HG03432 (cell line): Measurements from ENCODE around the gene WTAP.
"Not testable (repeated sequence)": the region's sequence is repeated elsewhere in the genome, so short reads cannot be mapped to it uniquely, and the experiment has no call there.

Experiments
- ATAC-seq: cut with Tn5 transposase; IDR thresholded peaks from one replicate; pipeline ENCODE4 v1.9.1; 2021; ENCODE audit warnings: mild to moderate bottlenecking, moderate library complexity; ENCODE audit not compliant: unreplicated experiment

Gene WTAP

DNA sequence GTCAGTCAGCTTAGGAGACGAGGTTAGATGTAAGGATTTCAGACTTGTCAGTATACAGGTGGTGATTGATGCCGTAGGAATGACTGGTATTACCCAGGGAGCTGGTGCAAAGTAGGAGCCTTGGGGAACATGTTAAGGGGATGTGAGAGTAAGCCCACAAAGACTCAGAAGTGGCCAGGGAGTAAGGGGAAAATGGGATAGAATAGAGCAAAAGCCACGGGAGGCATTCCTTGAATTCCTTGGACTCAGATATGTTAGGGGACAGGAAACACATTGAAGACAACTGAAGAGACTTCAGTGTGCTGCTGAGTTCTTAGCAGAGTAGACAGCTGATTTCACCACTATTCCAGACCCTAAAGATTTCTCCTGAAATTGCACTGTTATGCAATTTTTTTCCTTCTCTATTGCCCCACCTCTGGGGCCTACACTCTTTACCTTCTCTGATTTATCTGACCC, 33.3 kb downstream of the WTAP start:
- no peak for ATAC-seq

- ATAC-seq: peak; percentile 1
These were observed 34.0 kb downstream of the WTAP start for GRCh38 chr6:159761129-159761872.

DNA sequence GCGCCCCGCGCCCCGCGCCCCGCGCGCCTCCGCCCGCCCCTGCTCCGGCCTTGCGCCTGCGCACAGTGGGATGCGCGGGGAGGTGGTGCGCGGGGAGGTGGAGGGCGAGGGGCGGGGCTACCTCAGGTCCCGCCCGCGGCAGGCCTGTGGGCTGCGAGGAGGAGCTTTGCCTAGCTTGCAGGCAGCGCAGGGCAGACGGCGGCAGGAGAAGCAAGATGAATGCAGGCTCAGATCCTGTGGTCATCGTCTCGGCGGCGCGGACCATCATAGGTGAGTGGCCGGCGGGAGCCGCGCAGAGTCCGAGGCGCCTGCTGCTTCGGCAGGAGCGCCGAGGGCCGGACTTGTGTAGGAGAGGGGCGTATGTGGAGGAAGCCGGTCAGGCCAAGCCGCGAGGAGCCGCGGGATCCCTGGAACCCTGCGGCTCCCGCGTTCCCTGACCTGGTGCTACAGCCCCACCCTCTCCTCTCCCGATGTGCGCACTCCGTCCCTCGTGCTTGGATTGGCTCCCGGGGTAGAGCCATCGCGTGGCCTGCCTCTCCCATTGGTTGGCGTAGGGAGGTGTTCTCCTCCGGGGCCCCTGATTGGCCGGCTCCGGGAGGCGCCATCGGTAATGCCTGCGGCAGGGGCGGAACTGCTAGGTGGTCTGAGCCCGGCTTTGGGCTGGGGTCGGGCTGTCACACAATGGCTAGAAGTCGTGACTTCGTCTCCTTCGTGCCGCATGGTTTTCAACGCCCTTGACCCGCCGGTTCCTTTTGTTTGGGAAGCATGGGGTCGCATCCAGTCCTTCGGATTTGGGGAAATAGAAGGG, 34.8 kb downstream of the WTAP start, which contains the start of gene ACAT2:
Gene ACAT2, plus strand, starts transcription at position 173 of the 808 bp plus-strand sequence. Its CDS starts 43 bp downstream, at position 216.
- ATAC-seq: peak; percentile 97

- ATAC-seq: peak; percentile 13
These were observed 35.5 kb downstream of the WTAP start for GRCh38 chr6:159762681-159763293.

DNA sequence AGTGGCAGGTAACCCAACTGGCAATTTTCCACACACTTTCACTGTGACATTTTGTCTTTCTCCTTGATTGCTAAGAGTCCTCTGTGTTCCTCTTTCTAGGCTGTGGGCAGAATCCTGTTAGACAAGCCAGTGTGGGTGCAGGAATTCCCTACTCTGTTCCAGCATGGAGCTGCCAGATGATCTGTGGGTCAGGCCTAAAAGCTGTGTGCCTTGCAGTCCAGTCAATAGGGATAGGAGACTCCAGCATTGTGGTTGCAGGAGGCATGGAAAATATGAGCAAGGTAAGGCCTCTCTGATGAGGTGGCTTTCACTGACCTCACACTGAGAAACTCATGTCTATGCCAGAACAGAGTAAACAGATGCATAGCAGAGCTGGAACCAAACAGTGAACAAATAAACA, 39.6 kb downstream of the WTAP start:
- no peak for ATAC-seq

DNA sequence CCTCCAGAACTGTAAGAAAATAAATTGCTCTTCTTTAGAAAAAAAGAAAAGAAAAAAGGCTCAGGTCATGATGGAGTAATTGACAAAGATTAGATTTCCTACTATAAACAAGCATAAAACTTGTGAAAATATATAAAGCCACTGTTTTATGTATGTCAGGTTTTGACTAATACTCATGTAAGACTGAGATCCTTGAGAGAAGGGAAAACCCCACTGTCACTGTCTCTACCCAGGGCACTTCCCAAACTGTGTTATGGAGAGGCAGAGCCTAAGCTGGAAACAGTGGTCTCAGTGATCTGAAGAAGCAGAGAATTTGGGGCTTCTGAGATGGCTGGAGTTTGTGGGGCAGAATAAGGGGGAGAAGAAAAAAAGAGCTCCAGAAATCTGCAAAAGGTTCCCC, 42.2 kb downstream of the WTAP start:
- no peak for ATAC-seq

DNA sequence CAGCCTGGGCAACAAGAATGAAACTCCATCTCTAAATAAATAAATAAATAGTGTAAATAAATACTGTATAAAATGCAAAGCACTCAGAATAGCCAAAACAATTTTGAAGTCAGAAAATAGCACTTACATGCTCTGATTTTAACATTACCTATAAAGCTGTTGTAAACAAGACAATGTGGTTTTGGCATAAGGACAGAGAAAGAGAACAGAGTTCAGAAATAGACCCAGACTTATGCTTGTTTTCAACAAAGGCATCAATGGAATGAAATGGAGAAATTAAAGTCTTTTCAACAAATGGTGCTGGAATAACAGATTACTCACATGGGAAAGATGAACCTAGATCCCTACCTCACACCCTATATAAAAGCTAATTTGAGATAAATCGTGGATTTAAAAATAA, 44.9 kb downstream of the WTAP start:
- no peak for ATAC-seq

- ATAC-seq: no peak
These were observed 50.1 kb downstream of the WTAP start for GRCh38 chr6:159777240-159777904.

DNA sequence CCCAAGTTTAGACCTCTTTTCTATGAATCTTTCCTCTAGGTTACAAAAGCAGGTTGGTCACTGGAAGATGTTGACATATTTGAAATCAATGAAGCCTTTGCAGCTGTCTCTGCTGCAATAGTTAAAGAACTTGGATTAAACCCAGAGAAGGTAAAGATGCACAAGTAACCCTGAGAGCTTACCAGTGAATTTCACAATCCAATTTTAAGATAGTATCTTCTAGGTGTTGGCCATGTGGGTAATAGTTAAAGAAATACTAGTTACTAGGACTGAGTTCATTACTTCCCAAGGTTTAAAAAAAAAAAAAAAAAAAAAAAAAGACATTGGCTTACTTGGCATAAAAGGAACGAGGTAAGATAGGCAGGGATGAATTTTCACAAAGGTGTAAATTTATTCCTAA, 50.8 kb downstream of the WTAP start:
- no peak for ATAC-seq

DNA sequence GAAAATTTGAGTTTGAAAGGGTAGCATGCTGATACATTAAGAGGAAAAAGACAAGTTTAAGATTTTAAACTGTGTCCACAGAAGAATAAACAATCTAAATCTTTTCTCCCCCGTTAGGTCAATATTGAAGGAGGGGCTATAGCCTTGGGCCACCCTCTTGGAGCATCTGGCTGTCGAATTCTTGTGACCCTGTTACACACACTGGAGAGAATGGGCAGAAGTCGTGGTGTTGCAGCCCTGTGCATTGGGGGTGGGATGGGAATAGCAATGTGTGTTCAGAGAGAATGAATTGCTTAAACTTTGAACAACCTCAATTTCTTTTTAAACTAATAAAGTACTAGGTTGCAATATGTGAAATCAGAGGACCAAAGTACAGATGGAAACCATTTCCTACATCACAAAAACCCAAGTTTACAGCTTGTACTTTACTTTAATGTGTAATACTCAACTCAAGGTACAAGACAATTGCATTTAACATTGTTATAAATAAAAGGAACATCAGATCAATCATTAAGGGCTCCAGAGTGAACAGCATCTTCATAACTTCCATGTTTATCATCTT, 51.3 kb downstream of the WTAP start:
- no peak for ATAC-seq

DNA sequence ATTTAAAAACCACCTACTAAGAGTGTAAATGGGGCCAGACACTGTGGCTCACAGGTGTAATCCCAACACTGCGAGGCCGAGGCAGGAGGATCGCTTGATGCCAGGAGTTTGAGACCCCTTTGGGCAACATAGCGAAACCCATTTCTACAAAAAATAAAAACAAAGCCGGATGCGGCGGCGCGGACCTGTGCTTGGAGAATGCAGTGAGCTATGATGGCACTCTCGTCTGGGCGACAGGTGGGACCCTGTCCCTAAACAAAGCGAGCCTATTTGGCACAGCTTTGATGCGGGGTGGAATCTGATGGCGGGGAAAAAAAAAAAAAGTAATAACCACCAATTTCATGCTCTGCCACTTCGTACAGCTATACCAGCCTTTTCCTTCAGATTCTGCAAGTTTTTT, 61.0 kb downstream of the WTAP start:
- ATAC-seq: no peak

DNA sequence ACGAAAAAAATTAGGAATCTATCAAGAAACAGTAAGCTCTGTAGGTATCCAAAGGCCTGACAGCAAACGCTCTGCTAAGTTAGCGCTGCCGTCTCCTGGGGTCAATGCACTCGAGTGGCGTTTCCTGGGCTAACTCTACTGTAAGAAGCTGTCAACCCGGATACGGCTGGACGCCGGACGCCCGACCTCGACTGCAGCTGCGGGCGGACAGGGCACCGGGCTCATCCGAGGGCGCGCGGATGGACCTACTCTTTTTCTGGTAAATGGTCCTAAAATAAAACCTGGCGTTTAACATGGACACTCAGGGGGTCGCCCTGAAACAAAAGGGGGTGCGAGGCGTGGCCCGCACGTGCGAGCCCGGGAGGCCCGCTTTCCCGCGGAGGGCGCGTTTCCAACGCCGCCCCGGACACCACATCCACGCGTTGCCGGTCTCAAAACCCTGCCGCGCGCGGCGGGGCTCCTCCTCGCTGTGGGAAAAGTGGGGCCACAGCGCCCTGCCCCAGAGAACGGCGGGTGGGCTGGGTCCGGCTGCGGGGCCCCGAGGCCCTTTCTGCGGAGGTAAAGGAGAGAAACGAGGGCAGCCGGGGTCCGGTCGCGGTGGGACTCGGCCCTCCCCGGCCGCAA, 61.6 kb downstream of the WTAP start:
- peak; percentile 8 for ATAC-seq

DNA sequence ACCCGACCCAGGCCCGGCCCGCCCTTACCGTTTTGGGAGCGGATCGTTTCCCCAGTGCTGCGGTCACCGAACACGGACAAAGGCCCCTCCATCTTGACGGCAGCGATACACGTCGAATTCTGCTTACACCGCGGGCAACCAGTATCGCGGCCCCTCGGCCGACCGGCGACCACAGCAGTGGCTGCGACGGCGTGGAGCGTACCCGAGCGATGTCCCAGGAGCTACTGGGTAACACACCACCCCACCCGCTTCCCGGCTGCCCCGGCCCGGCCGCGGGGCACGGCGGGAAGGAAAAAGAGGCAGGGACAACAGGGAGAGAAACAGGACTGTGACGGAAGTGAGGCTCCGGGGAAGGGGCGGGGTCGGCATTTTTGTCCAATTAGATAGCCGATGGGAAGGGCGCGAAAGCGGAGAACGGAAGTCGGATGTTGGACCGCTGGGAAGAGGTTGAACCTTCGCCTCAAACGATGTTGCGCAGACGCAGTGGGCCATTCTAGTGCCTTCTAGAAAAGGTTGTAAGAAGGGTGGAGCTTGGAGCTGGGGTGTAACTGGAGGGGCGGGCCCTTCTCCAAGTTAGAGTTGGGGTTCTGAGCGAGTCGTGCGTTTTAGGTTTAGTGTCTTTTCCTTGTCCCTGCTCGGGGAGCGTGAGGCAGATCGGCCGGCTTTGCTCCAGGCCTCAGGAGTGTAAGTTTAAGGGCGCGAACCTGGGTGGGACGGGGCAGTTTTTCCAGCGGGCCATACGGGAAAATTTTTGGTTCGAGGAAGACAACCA, 62.3 kb downstream of the WTAP start, which contains the start of gene TCP1:
Gene TCP1, minus strand, starts transcription at position 226 of the 772 bp plus-strand sequence. Its CDS starts 134 bp downstream, at position 92.
- peak; percentile 76 for ATAC-seq

DNA sequence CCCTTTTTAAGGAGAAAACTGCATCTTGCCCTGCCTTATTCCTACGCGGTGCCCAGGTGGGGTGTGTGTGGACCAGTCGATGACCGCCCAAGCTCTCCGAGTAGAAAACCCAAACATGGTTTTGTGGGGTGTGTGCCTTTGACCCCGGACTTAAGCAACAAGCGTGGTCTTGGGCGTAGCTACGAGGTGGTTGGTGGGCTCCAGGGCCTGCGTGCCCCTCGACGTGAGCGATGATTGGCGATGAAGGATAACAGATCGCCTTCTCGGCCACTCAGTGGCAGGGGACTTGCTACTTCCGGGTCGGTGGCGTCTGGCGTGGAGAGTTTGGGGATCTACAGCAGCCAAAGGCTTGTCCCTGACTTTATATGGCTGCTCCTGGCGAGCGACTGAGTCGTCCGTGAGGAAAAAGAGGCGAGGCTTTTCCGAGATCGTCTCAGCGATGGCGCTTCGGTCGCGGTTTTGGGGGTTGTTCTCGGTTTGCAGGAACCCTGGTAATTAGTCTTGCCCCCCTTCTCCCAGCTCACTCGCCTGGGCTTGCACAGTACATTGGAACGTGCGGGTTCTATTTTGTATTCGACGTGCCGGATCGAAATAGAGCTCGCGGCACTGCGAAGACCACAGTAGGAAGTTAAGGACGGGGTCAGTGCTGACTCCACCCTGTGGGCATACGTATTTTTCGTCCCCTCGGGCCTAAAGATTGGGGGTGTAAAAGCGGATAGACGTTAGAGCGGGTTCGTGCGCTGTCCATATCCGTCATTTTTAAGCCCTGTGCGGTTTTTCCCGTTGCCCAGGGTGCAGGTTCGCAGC, 63.0 kb downstream of the WTAP start, which contains the start of gene MRPL18:
Gene MRPL18, plus strand, starts transcription at position 319 of the 807 bp plus-strand sequence. Its CDS starts 121 bp downstream, at position 440.
- ATAC-seq: peak; percentile 82

GRCh38 chr6:159790956-159791598, 63.8 kb downstream of the WTAP start:
- ATAC-seq: no peak

DNA sequence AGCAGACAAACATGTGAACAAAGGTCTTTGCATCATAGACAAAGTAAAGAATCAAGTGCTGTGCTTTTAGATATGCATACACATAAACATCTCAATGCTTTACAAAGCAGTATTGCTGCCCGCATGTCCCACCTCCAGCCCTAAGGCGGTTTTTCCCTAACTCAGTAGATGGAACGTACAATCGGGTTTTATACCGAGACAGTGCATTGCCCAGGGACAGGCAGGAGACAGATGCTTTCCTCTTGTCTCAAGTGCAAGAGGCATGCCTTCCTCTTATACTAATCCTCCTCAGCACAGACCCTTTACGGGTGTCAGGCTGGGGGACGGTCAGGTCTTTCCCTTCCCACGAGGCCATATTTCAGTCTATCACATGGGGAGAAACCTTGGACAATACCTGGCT, 67.7 kb downstream of the WTAP start:
- ATAC-seq: not testable (repeated sequence)

DNA sequence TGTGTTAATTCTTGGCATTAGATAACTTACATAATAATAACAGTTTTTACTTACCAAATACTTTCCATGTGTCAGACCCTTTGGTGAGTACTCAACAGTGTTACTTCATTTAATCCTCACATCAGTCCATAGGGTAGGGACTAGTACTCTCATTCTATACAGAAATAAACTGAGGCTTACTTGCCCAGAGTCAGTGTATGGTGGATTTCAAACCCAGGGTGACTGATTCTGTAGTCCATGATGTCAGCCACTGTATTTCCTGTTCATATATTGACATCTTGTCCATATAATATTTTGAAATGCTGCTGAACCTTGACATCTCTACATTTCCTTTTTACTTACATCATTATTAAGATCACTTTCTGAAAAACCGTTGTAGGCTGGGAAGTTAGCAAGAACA, 70.2 kb downstream of the WTAP start:
- no peak for ATAC-seq
